NOMO-1 treated with dmso at 0.1 percent for 144 hours (cell line): ENCODE data around the gene PSMG2.
"Not testable (repeated sequence)": the region's sequence is repeated elsewhere in the genome, so short reads cannot be mapped to it uniquely, and the experiment has no call there.

Source experiments
- DNase-seq: peaks from one replicate; lab custom pipeline; 2025; ENCODE audit not compliant: unreplicated experiment; lab: John Stamatoyannopoulos, UW

The PSMG2 gene

GRCh38 chr18:12758566-12758965 lies 55.7 kb downstream of the PSMG2 start:
- DNase-seq: not testable (repeated sequence)

- no peak for DNase-seq
These were observed 62.3 kb downstream of the PSMG2 start for GRCh38 chr18:12765126-12765525.

- DNase-seq: no peak
These were observed 62.7 kb downstream of the PSMG2 start for GRCh38 chr18:12765586-12765985.

- no peak for DNase-seq
These were observed 64.2 kb downstream of the PSMG2 start for GRCh38 chr18:12766986-12767433.

- DNase-seq: no peak
These were observed 64.8 kb downstream of the PSMG2 start for GRCh38 chr18:12767580-12768155.

- DNase-seq: no peak
These were observed 65.8 kb downstream of the PSMG2 start for GRCh38 chr18:12768625-12769024.

GRCh38 chr18:12769136-12769535 lies 66.3 kb downstream of the PSMG2 start:
- DNase-seq: no peak

- no peak for DNase-seq
These were observed 67.0 kb downstream of the PSMG2 start for GRCh38 chr18:12769644-12770440.

GRCh38 chr18:12770469-12771219 lies 67.8 kb downstream of the PSMG2 start:
- DNase-seq: no peak

- DNase-seq: no peak
These were observed 69.3 kb downstream of the PSMG2 start for GRCh38 chr18:12772111-12772510.

GRCh38 chr18:12773369-12773768 lies 70.5 kb downstream of the PSMG2 start:
- DNase-seq: no peak

GRCh38 chr18:12774982-12775381 lies 72.1 kb downstream of the PSMG2 start:
- no peak for DNase-seq
